HG02588 (cell line): Measurements from ENCODE around the gene PRKG1.
"Not testable (repeated sequence)": the region's sequence is repeated elsewhere in the genome, so short reads cannot be mapped to it uniquely, and the experiment has no call there.

Source experiments
- ATAC-seq: cut with Tn5 transposase; IDR thresholded peaks from one replicate; pipeline ENCODE4 v1.9.1; 2021; ENCODE audit warnings: mild to moderate bottlenecking, moderate library complexity; ENCODE audit not compliant: unreplicated experiment

PRKG1 gene

DNA sequence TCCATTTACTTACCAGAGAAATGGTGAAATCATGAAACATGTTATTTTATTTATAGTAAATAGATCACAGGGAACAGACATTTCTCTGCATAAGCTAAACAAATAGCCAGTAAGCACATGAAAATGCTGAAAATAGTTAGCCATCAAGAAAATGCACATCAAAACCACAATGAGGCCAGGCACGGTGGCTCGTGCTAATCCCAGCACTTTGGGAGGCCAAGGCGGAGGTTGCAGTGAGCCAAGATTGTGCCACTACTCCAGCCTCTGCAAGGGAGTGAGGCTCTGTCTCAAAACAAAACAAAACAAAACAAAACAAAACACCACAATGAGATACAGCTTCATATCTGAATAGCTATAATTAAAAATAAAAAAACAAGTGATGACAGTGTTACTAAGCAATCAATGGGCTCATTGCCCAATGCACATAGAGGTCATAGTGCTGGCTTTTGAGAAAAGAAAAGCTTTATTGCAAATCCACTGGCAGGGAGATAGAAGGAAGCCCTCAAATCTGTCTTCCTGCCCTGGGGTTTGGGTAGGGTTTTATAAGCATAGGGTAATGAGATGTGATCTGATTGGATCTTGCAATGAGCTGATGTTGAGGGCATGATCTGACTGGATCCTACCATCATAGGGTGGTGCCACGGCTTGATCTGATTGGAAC is 608.9 kb downstream of the PRKG1 start:
- no peak for ATAC-seq

DNA sequence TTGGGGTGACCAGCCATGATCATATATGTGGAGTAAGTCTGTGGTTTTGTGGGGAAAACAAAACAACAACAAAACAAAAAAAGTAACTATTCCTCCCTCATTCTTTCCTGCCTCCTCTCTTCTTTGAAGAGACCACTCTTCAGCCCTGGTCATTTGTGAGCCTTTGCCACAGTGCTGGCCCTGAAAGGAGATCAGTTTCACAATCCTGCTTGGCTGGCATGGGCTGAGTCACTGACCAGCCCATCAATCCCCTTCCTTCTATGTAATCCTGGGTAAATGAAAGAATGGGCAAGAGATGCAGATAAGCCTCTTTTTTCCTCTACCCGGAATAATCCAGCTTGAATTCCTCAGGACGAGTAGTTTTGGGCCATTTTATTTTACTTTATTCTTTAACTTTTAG is 611.5 kb downstream of the PRKG1 start:
- ATAC-seq = no peak

DNA sequence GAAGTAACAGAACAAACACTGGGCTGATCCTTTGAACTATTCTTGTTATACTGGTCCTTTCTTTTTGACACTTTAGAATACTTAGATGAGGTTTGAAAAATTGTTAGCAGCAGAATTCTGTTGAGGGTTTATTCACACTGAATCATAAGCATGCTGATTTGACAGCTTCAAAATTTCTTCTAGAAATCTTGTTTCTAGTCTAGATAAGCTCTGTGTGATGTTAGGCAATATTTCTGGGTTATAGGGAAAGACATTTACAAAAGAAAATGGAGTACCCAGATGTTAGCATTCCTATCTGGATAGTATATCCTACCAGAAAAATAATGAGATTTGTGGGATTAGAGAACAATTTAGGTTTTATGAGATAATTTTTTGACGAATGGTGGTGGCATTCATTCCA is 613.0 kb downstream of the PRKG1 start:
- no peak for ATAC-seq

DNA sequence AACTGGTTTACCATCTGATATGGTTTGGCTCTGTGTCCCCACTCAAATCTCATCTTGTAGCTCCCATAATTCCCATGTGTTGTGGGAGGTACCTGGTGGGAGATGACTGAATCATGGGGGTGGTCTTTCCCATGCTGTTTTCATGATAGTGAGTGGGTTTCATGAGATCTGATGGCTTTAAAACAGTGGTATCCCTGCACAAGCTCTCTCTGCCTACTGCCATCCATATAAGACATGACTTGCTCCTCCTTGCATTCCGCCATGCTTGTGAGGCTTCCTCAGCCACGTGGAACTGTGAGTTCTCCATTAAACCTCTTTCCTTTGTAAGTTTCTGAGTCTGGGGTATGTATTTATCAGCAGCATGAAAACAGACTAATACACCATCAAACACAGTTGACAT is 614.5 kb downstream of the PRKG1 start:
- ATAC-seq = not testable (repeated sequence)

DNA sequence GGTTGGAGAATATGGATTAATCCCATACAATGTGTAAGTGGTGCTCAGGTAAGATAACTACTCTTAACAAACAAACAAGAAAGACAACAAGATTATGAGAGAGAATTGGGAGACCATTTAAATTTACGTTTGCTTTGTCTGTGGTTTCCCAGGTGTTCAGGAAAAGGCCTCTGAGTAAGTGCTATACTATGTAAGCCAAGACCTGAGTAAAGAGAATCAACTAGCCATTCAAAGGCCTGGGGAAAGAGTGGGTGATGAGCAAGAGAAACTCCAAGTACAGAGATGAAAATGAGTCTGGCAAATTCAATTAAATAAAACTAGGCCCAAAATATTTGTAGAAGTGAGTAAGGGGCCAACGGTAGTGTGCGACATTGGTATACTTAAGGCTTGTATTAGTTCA is 615.2 kb downstream of the PRKG1 start:
- no peak for ATAC-seq

DNA sequence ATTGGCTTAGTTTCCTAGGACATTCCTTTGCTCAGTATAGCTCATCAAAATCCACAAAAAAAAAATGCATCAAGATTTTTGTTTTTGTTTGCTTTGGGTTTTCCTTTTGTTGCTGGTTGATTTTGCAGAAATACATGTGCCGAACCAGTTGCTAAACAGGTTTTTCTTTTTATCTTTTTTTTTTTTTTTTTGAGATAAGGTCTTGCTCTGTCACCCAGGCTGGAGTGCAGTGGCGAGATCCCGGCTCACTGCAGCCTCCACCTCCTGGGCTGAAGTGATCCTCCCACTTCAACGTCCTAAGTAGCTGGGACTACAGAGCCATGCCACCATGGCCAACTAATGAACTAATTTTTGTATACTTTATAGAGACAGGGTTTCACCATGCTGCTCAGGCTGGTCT is 616.8 kb downstream of the PRKG1 start:
- ATAC-seq = no peak

DNA sequence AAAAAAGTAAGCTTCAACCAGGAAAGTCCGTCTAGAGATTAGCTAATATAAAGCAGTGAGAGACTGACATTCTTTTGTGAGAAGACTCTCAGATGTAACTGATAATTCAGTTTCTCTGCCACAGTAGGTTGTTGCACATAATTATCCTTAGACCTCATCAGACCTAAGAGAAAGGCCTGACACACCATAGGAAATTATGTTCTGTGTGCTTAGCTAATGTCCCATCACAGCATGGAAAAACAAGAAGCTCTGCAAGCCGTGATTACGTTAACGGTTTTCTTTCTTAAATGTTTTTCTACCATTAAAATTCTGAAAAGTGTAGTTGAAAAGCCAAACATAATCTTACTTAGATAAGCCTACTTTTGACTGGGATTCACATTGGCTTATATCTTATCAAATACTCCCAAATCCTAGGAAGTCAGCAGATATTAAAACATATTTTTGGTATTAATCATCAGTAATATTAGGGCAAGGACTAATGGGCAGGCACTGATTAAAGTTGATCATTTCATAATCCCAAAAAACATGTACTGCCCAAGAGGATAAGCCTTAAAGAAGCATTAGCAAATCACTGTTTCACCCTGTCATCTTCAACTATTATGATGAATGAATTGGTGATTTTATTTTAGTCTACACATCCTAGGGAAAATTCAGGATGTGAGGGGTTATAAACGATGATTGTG is 619.9 kb downstream of the PRKG1 start:
- ATAC-seq = no peak

DNA sequence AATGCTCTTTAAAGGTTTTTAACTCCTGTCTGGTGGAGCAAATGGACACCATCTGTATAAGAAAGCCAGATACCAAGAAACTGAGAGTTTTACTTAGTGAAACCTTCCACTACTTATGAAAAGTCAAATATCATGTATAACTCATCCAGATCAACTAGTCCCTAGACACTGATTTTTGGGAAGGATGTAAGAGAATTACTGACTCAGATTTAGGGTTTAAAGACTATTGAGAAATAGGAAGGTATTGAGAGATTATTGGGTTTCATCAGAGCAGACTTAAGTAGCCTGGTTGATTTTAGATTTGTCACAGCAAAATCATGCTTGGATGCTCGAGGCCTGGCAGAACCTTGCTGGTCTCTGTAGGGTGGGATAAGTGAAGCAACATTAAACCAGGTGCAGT is 622.0 kb downstream of the PRKG1 start:
- ATAC-seq = no peak

DNA sequence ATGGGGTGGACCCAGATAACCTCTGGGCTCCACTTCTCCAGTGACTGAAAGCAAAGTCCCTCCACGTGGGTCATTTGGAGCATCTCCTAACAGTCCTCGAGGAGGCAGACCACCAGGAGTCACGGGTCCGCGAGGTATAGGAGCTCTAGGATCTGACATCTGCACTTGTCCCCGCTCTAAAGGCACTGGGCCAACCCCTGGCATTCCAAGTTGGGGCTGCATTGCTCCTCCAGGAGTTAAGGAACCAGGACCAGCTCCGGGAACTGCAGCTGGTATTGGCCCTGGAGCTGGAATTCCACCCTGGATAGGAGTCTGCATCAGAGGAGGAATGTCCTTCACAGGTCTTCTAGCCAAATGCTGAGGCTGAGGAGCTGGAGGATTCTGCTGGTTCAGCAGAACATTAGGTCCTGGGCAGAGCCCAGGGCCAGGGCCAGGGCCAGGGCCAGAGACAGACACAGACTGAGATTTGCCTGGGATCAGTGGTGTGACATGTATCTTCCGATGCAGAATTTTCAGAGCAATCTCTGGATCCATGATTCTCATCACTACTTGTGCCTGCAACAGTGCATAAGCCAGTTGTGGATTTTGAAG is 624.3 kb downstream of the PRKG1 start:
- ATAC-seq = no peak

DNA sequence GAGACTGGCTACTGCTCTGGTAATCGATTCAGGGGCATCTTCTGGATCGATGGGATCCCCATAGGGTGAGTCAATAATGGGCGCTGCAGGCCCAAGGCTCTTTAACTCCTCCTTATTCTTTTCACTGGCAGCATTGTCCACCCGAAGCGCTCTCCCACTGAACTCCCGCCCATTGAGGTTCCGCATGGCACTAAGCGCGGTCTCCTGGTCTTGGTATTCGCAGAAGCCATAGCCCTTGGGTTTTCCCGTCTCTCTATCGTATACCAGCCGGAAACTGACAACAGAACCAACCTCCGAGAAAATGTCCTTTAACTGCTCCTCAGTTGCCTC is 624.8 kb downstream of the PRKG1 start:
- peak; percentile 34 for ATAC-seq

DNA sequence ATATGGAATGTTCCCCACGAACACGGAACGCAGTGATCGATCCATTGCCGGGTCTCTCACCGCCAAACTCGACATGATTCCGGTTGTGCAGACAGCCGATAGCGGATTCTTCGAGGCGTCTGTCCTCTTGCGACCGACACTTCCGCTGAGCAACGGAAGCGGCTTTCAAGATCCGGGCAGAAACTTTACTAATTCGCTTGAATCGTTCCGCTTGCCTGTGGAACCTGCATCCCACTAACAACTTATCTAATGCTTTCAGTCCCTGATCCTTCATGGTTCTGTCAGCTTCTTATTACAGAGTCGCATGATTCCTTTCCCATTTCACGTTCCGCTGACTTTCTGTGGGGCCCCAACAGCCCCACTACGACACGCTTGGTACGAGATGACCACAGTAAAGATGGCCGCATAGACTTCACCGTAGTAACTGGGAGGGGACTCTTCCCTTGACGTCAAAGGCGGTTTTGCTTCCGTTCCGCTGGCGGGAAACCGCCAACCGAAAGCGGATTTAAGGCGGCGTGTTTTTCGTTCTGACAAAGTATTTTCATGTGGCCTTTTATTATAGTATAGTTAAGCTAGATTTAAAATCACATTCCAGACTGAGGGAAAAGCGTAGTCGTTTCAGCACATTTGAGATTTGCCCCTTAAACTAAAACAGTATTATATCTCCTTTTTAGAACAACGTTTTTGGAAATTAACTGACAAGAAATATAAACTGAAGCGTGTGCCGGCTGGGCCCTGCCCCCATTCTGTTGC is 625.4 kb downstream of the PRKG1 start, which contains the start of gene CSTF2T:
TSS of gene CSTF2T (minus strand) at position 121 of the 753 bp plus-strand sequence. CDS start at position 75, 46 bp downstream.
- ATAC-seq = peak; percentile 88

DNA sequence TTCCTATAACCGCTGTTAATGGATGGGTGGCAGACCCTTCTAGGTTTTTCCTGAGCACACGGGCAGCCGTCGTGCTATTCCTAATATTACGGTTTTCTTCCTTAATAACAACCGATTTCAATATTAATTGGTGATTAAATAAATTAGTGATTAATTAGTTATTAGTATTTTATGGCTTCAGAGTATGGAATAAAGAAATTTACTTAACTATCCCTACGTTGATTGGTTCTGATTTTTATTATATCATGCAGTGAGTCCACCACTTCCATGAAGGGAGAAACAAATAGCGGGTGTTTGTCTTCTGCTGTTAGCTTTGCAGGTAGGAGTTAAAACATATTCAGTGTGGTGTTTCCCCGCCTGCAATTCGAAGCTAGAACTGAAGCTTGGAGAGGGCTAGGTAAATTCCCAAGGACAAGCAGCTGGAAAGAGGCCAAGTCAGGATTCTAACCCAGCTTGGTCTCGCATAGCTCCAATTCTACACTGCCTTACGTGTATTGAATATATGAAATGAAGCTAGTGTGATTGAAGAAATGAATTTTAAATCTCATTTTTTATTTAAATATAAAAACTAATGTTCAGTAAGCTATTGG is 626.0 kb downstream of the PRKG1 start:
- no peak for ATAC-seq

DNA sequence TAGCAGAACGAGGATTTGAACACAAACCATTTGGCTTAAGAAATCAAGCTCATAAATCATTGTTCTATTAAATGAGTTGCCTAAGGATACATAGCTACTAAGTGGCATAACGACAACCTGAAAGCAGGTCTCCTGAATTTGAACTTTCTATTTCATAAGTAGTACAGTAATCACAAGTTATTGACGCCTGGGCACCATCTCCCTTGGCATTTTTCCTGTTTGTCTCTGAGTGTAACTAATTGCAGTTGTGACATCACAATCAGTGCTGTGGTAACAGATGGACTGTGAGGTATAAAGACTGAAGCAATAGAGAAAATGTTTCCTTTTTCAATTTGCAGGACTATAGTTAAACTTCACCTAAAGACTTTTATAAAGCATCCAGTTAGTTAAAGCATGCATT is 631.5 kb downstream of the PRKG1 start:
- no peak for ATAC-seq

DNA sequence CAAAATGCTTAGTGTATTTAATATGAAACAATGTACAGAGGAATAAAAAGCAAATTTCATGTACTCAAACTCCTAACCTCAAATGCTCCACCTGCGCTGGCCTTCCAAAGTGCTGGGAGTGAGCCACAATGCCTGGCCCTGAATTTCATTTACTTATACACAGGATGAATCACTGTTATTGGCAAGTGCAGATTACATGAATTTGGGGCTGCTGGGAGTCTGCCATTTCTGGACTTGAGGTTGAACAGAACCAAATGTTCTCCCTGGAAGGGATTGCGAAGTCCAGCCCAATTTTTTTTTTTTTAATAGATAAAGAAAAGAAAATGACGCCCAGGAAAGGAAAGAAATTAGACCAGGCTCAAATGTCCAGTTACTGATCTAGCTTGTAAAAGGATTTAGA is 631.9 kb downstream of the PRKG1 start:
- no peak for ATAC-seq

DNA sequence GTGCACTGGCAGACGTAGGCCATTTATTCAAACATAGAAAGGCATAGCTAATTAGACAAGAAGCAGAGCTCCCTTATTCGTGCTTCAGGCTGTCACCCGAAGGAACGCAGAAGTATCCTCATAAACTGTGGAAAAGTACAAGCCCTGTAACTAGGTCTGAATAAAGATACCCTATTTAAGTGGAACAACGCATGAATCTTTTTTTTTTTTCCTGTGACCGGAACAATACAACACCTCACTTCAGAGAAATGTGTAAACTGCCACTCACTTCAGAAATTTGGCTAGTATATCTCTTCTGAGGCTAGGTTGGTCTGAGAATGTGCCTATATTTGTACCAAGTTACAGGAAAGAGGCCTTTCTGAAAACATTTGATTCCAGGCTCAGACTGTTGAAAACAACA is 633.1 kb downstream of the PRKG1 start:
- ATAC-seq = no peak

DNA sequence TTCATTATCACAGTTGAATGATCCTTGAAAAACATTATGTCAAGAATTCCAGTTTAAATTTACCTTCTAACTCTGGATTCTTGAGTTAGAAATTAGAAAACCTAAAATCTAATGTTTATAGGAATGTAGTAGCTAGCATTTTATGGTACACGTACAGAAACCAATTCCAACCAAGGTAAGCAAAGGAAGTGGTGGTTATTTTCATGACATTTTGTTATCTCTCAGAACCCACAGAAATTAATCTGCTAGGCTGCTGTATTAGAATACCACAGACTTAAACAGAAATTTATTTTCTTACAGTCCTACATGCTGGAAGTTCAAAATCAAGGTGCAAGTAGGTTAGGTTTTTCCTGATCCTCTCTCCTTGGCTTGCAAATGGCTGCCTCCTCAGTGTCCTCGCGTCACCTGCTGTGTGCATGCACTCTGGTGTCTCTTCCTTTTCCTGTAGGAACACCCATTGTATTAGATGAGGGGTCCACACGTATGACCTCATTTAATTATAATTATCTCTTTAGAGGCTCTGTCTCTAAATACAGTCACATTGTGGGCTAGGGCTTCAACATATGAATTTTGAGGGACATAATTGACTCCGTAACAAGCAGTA is 633.6 kb downstream of the PRKG1 start:
- ATAC-seq = no peak

DNA sequence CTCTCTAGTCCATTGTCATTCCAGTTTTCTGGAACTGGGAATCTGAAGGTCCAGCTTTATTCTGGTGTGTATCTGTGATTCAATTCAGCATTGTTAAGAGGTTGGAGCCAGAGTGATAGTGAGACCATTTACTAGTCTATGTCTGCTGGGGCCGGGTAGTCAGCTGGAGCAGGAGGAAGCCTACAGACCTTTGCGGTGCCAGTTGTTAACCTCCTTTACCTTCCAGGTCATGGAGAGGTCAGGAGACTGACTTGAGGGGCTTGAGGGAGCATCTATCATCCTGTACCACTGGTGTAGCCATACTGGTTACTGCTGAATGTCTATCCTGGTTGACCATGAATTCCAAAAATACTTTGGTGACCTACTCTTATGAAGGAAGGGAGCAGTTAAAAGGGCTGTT is 634.3 kb downstream of the PRKG1 start:
- no peak for ATAC-seq

DNA sequence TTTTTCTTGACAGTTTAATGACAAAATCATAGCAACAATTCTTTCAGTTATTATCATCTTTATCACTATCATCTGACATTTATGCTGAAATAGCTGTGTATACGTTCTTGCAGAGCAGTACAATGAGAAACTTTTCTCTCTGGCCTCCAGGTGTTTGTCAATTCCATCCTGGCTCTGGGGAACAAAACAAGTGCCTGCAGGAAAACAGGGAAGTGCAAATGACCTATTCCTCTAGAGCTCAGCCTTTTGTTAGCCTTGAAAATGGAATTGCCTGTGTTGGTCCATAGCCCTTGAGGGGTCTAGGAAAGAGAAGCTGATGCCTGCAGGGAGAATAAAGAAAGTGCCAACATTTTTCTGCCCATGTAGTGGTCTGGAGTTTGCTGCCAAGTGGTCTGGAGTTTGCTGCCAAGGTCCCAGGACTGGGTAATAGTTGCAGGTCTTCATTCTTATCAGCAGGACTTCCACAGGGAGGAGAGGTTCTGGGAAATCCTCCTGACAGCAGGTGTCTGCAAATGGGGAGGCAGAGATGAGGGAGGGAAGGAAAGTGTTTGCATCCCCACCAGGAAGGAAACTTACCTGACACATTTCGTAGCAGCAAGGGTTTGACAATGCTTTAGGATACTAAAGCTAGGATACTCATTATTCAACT is 635.2 kb downstream of the PRKG1 start:
- no peak for ATAC-seq

DNA sequence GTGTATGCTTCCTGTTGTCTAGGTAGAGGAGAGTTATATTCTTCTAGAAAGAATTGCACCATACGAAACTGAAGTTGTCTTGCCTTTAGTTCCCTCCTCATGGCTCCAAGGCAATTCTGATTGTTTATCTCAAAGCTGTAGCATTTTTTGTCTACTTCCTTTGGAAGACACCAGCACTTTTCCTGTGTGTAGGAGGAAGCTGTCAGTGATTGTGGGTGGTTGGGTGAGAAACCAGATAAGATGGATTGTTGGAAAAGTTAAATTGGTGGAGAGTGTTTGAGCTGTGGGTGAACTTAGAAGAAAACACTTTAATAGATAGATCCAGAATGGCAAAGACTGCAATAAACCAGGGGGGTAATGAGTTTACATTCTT is 637.2 kb downstream of the PRKG1 start:
- ATAC-seq = no peak

DNA sequence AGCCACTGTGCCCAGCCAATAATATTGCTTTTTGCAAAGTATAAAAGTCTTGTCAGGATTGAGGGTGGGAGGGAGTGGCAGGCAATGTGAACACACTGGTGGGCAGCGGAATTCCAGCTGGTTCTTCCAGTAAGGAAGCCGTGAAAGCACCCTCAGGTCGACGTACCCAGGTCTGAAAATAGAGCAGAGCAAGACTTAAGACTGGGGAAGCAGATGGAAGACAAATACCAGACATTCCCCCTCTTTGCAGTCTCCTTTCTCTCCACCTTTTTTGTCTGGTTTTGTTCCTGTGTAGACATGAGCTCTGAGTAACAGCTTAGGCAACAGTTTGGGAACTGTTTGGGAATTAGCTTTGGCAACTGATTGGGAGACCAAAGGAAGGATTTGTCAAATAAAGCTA is 642.7 kb downstream of the PRKG1 start:
- no peak for ATAC-seq
